ENCODE results near the gene RGS3.

DNA sequence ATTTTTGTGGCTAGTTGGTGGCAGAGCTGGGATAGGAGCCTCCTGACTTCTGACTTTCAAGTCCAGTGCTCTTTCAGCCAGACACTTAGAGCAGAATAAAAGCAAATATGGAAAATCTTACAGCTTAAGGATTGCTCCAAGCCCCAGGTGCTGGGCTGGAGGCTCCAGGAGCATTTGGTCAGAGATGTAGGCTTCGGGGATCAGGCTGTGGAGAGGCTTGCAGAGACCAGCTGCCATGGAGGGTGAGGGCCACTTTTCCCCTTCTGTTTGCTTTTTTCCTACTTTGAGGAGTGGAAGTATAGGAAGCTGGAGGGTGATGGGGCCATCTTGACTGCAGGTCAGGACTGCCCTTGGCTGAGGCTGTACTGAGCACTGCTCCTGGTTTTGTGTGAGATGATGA, 58.9 kb downstream of the RGS3 start:
- no peak for TF ChIP-seq EZH2 (IDR thresholded peaks at IDR 0.05; ENCODE audit: insufficient read depth, poor library complexity, severe bottlenecking)
- no peak for TF ChIP-seq EZH2phosphoT487 (IDR thresholded peaks at IDR 0.05; ENCODE audit: insufficient read depth, low read depth)

All from GM23248 (cell line).